Dermis blood vessel endothelial cell (primary cell): ENCODE data around the gene ATOH8. TPM values are rescaled to one million over a fixed set of nuclear protein-coding genes. Genes with fewer than 3 reads are reported as not detected.

ENCODE experiments used
- DNase-seq: peaks from one replicate; pipeline ENCODE4 v3.0.0; 2010
- total RNA-seq: library from RNA; depleted of rRNA; stranded (reverse); fragments of >200 nt; gene quantifications from 2 replicates; pipeline ENCODE4 v1.2.3, GENCODE V29; 2014

The ATOH8 gene
- total RNA-seq, 1 donor from 2014 or later, result 58.4 TPM

DNA sequence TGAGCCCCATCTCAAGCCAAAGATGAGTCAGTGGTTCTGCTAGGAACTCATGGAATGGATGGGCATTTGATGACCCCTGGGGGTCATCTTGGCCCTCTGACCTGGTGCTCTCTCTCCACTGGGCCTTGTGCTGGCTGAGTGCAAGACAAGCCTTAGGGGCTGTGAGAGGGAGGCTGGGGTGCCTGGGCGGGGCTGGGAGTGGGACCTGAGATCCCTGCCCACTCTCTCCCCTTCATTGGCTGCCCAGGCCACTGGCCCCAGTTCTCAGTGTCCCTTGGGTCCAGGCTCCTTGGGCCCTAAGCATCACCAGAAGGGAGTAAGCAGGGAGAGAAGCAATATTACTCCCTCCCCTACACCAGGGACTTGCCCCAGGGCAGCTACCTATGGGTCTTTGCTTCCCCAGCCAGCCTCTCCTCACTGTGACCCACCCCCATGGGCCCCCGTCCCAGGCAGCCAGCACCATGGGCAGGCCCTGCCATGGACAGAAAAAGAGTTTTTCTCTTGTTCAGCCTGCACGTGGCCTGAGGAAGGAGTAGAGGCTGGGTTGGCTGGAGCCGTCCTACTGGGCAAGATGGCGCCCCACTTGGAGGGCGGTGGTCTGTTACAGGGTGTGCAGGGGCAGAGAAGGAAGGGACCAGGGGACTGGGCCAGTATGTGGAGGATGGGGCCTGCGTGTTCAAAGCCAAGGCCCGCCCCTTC is 33.6 kb downstream of the ATOH8 start:
- DNase-seq, result no peak

DNA sequence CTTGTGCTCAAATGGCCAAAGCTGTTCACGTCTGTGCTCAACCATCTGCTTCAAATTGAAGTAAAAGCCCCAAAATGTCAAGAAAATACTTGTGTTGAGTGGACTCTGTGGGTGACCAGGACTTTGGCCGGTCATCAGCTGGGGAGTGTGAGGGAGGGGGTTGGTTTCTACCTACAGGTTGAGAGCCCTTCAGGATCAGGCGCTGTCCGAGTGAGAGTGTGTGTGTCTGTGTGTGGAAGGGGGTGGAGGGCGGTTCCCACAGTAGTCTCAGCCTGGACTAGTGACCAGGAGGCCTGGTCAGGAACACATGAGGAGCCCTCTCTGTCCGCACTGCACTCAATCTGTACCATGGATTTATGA is 34.2 kb downstream of the ATOH8 start:
- DNase-seq, result no peak

DNA sequence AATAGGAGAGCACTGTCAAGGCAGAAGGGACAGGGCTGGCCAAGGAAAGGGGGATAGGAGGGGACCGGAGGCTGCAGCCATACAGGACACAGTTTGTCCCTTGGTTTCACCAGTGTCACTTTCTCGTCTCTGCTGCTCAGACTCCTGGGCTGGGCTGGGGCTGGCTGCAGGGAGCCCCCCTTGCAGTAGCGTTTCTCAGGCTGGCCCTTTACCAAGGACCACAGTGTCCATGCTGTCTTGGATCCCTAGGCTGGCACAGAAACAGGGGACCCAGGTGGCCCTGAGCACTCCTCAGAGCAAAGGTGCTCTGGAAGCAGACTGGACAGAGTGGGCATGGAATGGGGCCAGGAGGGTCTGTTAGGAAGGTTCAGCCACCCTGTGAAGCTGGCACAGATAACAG is 34.8 kb downstream of the ATOH8 start:
- no peak for DNase-seq

DNA sequence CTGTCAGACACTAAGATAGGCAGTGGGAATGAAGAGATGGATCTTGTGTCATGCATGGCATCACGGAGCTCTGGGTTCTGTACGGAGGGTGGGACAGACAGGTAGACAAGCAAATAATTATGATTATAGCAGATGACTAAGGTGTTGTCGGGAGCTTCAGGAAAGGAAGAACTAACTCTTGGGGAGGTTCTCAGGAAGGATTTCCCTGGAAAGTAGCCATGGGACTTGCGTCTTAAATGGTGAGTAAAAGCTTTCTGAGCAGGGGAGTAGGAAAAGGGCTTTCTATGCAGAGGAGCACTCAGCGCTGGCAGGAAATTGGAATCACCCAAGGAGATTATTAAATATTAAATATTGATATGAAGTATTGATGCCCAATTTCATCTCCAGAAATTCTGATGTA is 35.5 kb downstream of the ATOH8 start:
- no peak for DNase-seq

DNA sequence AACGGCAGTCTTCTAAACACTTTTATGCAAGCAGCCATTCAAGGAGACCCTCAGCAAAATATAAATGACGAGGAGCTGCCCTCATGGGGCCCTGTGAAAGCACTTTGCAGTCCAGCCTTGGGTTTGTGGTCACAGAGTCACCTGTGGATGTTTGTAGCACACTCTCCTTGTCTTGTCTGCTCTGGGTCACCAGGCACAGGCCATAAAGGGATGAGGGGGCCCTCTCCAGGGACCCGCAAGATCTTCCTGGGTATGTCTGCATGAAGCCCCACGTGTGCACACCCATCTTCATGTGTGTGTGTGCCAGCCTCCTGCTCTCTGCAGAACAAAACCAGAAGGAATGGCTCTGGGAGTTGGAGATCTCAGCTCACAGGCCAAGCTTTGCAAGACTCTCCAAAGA is 36.2 kb downstream of the ATOH8 start:
- DNase-seq, result no peak

DNA sequence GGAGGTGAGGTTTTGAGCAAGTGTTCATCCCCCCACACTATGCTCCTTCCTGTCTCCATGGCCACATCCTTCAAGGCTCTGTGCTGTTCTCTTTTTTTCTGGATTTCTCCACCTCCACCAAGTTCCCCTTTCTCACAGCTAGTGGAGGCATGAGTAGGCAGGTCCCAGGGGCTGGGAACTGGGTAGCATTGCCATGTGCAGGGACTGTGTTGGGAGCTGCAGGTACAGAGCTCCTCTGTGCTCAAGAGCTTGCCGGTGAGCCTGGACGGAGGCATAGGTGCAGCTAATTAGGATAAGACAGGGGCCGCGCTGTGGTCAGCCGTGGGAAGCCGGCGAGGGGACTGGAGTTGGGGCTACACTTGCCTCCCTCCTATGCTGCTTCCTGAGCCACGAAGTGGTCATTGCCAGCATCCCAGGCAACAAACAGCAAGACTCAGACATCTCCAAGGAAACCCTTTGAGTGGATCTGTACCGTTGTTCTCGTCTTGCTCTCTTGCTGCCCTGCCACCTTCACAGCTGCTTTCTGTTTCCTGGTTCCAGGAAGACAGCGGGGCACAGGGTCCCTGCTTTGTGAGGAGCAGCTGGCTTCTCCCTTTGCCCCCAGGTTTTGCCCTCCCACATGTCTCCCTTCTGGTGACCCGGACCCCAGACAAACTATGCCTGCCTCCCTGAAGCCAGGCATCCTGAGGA is 36.9 kb downstream of the ATOH8 start:
- DNase-seq, result no peak

DNA sequence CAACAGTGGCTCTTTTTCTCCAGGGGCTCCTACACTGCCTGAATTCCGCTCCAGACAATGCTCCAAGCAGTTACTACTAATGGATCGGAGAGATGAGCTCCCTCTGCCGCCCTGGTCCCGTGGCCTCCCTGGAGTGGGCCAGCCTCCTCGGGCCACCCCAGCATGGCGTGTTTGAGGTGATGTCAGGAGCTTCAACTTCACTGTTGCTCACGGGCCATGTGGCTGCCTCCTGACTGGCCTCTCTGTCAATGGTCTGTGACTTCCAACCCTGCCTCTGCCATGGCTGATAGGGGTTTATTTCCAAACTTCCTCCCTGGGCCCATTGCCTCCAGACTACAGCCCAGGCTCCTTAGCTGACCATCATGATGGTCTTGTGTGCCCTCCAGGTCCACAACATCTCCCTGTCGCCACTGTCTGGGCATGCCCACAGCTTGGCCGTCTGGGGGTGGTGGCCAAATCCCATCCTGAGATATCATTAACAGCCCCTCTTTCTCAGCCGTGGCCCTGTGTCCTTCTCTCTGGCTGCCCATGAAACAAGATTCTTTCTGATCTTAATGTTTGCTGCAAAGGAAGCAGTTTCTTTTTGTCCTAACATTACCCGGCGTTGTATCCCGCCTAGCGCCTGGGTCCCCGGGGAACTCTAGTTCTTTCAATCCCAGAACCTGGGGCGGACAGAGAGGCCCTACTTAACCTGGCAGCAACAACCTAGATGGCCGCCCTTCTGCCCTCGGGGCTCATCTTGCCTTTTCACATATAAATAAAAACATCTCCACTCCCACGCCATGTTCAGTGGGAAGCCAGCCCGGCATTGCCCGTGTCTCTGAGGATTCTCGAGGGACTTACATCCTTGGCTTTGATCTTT is 38.1 kb downstream of the ATOH8 start:
- DNase-seq, result no peak

DNA sequence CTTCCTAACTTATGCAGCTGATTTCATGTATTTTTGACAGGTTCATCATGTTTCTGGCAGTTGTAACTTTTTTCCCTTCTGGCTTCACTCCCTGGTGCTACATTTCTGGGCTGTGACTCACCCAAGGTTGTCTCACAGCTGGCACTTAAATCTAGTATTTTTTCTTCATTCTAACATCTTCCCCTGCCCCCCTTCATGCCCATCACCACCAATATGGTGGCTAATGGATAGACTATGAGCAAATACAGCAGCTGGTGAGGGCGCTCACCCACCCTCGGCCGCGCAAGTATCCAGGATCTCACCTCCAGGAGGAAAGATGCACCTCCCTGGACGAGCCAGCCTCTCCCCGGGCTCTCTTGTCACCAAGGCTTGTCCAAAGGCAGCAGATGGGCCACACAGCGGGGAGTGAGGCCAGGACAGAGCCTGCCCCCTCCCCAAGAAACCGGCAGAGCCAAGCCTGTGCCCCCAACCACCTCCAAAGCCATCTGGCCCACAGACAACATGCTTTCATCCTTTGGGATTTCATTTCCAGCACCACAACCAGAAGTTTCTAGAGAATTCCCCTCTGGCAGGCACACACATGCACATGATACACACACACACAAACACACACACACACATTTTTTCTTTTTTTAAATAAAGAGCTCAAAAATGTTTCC is 39.1 kb downstream of the ATOH8 start:
- peak; percentile 82 for DNase-seq

DNA sequence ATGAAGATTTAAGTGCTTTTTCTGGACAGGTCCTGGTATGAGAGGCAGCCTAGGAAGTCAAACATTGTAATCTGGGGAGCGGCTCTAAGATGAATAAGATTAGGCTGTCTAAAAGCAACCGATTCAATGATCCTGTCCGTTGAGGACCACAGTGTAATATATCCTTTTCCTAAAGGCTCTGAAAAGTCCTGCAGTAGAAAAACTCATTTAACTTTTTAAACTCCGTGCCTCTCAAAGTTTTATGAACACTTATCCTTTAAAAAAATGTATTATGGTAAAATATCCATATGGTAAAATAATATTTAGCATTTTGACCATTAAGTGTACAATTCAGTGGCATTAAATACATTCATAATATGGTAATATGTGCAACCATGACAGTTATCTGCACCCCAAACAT is 39.8 kb downstream of the ATOH8 start:
- DNase-seq, result no peak

DNA sequence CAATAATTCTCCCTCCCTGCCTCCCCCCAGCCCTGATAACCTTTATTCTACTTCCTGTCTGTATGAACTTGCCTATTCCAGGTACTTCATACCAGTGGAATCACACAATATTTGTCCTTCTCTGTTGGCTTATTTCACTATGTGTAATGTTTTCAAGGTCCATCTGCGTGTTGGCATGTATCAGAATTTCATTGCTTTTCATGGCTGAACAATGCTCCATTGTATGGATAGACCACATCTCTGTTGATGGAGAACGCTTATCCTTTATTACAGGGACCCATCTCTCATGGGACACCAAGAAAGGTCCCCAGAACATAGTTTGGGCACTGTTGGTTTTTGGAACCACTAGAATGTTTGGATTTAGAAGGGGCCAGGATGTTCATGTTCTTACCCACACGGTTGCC is 40.2 kb downstream of the ATOH8 start:
- DNase-seq, result no peak

DNA sequence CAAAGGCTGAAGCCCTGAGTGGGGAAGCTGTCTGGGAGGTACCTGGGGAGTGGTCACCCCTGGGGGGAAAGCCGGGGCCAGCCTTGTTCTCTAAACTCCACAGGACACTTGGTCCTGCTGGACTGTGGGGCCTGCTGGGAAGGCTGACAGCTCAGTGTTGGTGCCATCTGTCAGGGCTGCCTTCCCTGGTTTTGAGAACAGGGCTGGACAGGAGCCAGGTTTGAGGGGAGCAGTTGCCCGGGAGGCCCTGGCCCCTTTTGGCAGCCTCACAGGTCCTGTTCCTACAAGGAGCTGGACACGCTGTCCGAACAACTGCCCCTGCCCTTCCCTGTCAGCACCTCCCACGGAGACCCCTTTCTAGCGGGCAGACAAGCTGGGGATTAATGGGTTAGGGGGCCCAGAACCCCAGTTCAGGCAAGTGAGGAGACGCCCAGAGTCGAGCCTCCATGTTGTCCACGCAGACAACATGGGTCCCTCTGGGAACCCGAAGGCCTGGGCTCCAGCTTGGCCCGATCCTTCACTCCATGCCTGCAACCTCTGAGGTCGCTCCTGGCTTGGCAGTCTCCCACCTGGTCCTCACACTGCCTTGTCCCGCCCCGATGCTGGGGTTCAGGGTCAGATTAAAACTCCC is 40.8 kb downstream of the ATOH8 start:
- DNase-seq, result no peak

DNA sequence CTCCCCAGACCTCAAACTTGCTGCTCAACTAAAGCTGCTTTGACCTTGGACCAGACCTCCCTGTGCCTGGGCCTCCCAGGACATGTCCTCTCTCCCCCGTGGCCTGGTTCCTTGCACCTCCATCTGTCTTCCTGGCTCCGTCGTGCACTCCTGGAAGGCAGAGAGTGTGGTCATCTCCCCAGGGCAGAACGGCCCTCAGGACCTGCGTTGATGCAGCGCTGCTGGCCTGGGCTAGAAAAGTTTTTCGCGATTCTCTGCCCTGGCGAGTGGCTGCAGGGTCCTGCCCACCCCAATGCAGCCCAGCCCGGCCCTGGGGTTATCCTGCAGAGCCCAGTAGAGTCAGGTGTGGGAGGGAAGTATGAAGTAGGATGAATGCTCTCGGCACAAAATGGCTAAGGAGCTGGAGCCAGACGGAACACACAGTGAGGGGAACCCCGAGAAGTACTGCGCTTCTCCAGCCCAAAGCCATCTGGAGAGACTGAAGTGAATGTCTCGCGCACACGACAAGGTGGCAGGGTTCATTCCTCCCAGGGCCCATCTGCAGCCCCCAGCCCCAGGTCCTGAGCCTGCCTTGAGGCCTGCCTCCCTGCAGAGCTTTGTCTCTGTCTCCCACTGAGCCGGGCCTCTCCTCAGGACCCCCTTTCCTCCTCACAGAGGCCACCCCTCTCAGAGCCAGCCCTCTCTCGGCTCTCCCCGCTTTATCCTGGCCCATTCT is 41.7 kb downstream of the ATOH8 start:
- no peak for DNase-seq

DNA sequence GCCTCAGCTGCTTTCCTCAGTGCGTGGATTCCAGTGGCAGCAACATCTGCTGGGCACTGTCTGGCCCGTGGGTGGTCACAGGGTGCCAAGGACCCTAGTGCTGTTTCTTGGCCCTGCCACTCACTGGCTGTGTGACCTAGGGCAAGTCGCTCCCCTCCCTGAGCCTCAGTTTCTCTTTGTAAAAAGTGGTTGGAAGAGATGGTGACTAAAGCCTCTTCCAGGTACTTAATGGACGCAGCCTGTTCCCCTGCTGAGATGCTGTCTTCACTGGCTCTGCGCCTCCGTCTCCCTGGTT is 42.2 kb downstream of the ATOH8 start:
- no peak for DNase-seq

DNA sequence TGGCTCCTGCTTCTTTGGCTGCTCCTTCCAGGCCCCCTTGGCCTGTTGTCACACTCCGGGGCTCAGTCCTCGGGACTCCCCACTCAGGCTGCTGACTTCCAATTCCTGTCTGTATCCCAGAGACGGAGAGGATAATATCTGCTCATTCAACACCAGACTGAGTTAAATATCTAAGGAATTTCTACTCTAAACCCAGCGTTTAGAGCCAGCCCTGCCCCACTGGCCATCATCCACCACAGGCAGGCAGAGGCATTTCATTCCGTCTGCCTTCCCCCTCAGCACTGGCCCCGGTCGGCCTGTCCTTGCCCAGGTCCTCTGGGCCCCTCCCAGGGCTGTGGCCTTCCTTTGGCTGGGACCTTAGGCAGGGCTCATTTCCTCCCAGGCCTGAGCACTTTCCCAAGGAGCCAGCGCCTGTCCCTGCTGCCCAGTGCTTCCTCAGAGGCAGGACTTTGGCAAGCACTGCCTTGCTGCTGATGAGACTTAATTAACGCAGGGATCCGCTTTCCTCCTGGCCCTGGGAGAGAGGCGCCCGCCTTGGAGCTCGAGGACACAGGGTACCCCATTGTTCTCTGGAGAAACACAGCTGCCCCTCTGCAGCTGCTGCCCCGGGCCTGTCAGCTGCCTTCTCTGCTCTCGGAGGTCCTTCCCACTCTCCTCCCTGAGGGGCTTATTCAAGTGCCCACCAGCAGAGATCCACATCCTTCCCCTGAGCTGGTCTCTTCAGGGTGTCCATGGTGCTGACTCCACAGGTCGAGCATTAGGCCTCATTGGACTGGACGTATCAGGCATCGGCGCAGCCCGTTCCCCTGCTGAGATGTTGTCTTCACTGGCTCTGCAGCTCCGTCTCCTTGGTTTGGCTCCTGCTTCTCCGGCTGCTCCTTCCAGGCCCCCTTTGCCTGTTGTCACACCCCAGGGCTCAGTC is 42.8 kb downstream of the ATOH8 start:
- peak; percentile 45 for DNase-seq

DNA sequence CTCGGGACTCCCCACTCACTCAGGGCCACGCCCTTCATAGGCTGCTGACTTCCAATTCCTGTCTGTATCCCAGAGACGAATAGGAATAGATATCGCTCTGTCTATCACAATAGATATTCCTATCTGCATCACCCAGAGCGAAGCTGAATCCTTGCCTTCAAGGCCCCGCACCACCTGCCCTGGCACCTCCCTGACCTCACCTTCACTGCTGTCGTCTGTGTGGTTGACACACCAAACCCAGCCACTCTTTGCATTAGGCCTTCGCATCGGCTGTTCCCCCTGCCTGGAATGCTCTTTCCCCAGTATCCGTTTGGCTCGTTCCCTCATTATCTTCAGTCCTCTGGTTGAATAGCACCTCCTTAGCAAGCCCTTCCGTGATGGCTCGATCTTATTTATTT is 43.5 kb downstream of the ATOH8 start:
- DNase-seq, result no peak

DNA sequence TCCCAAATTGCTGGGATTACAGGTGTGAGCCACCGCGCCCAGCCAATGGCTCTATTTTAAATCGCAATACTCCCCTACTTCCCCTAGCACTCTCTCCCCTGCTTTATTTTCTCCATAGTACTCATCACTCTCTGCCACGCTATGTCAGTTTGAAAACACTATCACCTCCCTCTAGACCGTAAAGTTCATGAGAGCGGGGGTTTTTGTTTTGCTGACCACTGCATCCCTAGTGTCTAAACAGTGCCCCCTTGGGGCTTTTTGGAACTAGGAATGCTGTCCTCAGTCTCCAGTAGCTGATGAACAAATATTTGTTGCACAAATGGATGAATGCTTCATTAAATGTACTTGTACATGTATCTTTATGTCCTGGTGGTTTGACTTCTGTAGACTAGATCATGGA is 44.1 kb downstream of the ATOH8 start:
- DNase-seq, result peak; percentile 78

DNA sequence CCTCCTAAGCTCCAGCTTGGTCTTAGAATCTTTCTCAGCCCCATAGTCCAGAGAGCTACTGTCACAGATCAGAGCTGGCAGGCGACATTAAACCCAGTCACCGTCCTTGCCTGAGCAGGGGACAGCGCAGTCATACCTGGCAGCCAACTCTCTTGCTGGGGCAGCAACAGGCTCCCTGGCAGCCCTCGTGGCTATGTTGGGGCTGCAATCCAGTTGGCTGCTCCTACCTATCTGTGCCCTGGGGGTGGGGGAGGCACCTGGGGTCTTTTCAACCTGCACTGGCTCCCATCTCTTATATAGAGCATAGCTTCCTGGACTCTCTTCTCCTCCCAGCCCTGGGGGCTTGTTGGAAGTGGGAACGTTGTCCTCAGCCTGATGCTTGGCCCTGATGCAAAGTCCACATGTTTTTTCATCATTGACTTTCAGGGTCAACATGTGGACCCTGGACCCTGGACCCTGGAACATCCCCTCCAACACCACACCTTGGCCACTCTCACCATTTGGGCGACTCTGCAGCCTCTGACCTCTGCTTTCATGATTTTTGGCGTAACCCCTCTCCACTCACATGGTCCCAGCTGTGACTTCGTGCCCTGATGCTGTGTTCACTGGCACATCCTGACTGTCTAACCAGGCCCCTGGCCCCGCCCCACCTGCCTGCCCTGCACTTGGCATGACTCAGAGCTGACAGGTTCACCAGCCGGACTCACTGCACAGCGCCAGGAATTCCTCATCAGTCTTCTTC is 45.6 kb downstream of the ATOH8 start:
- peak; percentile 45 for DNase-seq

DNA sequence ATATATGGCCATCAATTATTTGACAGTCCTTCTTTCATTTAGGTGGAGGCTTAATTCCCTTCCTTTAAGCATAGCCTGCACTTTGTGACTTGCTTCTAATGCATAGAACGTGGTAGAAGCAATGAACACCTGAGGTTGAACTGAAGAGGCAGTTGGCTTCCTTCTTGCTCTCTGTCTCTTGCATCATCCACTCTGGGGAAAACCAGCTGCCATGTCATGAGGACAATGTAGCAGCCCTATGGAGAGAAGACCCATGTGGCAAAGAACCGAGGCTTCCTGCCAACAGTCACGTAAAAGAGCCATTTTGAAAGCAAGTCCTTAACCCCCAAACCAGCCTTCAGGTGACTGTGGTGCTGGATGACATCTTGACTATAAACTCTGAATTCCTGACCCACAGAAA is 46.8 kb downstream of the ATOH8 start:
- DNase-seq, result no peak

DNA sequence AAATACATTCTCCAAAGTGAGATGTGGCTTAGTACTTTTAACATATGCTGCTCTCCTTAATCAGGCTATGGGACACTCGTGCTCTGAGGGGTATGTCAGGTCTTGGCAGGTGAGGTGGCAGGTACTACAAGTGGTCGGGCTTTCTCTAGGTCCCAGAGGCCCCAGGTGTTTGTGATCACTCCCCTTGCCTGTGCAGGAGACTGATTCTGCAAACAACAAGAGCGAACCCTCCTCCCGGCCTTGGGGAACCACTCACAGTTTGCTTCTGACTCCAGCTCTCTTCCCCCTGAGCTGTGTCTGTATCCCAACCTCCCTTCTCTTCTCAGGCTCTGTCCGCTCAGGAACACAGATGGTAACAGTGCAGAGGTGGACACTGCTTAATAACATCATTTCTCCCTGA is 48.1 kb downstream of the ATOH8 start:
- no peak for DNase-seq

DNA sequence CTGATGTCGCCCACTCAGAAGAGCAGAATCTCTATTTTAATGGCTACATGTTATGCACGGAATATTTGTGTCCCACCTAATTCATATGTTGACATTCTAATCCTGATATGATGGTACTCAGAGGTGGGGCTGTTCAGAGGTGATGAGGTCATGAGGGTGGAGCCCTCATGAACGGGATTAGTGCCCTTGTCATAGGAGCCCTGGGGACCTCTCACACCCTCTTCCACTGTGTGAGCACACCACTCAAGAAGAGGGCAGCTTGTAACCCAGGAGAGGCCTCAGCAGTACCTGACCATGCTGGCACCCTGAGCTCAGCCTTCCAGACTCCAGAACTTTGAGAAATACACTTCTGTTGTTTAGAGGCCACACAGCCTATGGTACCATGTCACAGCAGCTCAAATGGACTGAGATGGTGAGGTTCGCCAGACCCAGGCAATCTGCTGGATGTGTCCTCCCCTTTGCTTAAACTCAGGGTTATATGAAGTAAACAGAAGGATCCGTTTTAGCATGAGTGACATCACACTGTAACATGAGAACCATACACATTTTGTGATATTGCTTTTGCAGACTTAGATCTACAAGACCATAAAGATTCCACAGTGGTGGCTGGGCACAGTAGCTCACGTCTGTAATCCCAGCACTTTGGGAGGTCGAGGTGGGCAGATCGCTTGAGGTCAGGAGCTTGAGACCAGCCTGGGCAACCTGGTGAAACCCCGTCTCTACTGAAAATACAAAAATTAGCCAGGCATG is 48.7 kb downstream of the ATOH8 start:
- no peak for DNase-seq
